ENCODE results near the gene PPP1R14B. TPM values are rescaled to one million over a fixed set of nuclear protein-coding genes. Genes with fewer than 3 reads are reported as not detected.
A peak's percentile ranks its signal among the peaks of the same experiment; 100 is the strongest.

The PPP1R14B gene
- total and polyA plus RNA-seq, 12 donors, result 52.4 to 331 (median 92.5) TPM

DNA sequence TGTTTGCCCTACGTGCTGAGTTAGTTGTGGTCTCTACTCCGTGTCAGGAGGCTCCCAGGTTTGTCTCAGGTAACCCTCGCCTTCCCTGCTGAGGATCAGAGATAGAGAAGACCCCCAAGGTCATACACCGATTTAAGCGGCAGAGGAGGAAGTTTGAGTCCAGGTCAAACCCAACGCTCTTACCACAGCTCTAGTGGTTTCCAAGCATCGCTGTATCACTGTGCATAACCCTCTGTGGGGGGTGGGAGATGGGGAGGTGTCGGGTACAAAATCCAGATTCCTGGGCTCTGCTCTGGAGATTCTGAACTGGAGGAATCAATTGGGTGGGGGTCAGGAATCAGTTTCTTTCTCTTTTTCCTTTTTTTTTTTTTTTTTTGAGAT is 15.8 kb downstream of the PPP1R14B start:
- ATAC-seq, result no peak
- Histone ChIP-seq H3K36me3 (peaks cover 0 to 6% (median 0%) of the 10 kb centered on the region in 9 donors), H3K9me3 (no peaks in the 10 kb centered on the region), H3K4me1 (peaks cover 13 to 77% (median 63%) of the 10 kb centered on the region in 9 donors), H3K4me3 (peak overlapping the region; percentile 39 to 88 (median 75)), H3K27me3 (no peaks in the 10 kb centered on the region), H3K27ac (peak overlapping the region; percentile 74 to 99 (median 96))
- DNase-seq, result no peak
- intact Hi-C loops (cut with DNase I), result no loop called here
- TF ChIP-seq, protein P1, sequence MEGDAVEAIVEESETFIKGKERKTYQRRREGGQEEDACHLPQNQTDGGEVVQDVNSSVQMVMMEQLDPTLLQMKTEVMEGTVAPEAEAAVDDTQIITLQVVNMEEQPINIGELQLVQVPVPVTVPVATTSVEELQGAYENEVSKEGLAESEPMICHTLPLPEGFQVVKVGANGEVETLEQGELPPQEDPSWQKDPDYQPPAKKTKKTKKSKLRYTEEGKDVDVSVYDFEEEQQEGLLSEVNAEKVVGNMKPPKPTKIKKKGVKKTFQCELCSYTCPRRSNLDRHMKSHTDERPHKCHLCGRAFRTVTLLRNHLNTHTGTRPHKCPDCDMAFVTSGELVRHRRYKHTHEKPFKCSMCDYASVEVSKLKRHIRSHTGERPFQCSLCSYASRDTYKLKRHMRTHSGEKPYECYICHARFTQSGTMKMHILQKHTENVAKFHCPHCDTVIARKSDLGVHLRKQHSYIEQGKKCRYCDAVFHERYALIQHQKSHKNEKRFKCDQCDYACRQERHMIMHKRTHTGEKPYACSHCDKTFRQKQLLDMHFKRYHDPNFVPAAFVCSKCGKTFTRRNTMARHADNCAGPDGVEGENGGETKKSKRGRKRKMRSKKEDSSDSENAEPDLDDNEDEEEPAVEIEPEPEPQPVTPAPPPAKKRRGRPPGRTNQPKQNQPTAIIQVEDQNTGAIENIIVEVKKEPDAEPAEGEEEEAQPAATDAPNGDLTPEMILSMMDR (IDR thresholded peaks at IDR 0.05), result no peak
- 7 to 16% methylated on average over 8 of the region's 8 CpGs for WGBS, 2 donors

DNA sequence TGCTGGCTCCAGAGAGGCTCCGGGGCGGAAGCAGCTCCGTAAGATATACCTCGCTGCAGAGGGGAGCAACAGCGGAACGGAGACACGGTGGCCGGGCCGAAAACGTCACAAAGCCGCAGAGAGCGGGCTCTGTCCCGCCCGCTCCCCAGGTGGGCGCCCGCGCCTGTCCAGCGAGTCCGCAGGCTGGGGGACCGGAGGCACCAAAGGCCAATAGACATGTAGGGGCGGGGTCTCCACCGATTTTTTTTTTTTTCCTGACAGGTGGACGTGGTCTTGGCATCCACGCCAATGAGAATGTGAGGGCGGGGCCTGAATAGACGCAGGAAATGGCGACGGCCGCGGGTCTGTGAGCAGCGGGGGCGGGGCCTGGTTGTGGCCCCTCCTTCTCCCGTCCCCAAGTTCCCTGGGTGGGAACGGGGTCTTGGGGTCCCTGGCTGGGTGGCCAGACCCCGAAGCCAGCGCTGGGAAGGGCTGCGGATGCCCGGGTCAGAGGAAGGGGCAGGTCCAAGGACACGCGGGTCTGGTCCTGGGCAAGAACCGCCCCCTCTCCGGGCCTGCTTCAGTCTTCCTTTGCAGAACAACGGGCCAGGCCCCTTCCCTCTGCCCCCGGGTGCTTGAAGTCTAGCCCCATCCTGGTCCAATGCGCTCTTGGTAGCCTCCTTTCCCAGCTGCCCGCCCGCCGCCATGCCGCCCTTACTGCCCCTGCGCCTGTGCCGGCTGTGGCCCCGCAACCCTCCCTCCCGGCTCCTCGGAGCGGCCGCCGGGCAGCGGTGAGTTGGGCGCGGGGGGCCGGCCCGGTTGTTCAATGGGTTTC is 16.4 kb downstream of the PPP1R14B start, which contains the start of gene DNAJC4:
TSS of gene DNAJC4 (plus strand) at position 378 of the 814 bp plus-strand sequence. CDS start at position 685, 307 bp downstream.
- Histone ChIP-seq H3K4me1 (peaks cover 11 to 75% (median 62%) of the 10 kb centered on the region in 9 donors), H3K36me3 (peaks cover 0 to 6% (median 0%) of the 10 kb centered on the region in 9 donors), H3K27me3 (no peaks in the 10 kb centered on the region), H3K4me3 (peak within 1 kb of the TSS; percentile 39 to 88 (median 75)), H3K27ac (peak within 1 kb of the TSS; percentile 74 to 99 (median 96)), H3K9me3 (no peaks in the 10 kb centered on the region)
- WGBS, 2 donors, result 0 to 1% methylated on average over 56 to 62 of the region's 62 CpGs
- ATAC-seq (peak; percentile 59 to 83 (median 71)), DNase-seq (peak; percentile 92 to 94)
- TF ChIP-seq, protein P1 (IDR thresholded peaks at IDR 0.05), result no peak
- intact Hi-C loops (cut with DNase I), result no loop called here

DNA sequence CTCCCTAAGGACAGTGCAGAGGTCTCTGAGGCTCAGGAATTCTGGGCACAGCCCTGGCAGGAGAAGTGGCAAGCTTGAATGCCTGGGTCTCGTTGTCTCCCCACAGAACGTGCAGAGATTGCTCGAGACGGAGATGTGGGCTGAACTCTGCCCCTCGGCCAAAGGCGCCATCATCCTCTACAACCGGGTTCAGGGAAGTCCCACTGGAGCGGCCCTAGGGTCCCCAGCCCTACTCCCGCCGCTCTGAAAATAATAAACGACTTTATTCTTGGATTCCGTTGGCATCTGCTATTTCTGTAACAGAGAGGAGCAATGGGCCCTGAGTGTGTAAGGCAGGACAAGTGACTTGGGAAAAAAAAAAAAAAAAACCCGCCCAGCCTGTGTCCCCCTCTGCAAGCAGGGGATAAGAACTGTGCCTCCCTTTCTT is 17.0 kb downstream of the PPP1R14B start:
- no peak for DNase-seq
- 30 to 32% methylated on average over 13 of the region's 13 CpGs for WGBS, 2 donors

More for the DNA sequence above, 17.0 kb downstream of the PPP1R14B start:
- TF ChIP-seq, protein P1 (IDR thresholded peaks at IDR 0.05), result no peak
- peak overlapping the region; percentile 4 to 99 (median 96) for H3K27ac ChIP-seq
- ATAC-seq, result no peak
- H3K4me1 ChIP-seq, result peaks cover 14 to 76% (median 62%) of the 10 kb centered on the region in 9 donors
- H3K36me3 ChIP-seq, result peaks cover 0 to 6% (median 0%) of the 10 kb centered on the region in 9 donors
- H3K27me3 ChIP-seq, result no peaks in the 10 kb centered on the region
- peak overlapping the region; percentile 39 to 88 (median 75) for H3K4me3 ChIP-seq
- no peaks in the 10 kb centered on the region for H3K9me3 ChIP-seq
- intact Hi-C loops (cut with DNase I), result loop anchor here in 1 of 10 donors (5.0 kb wide), 1 partner anchor 42 kb away; the partner anchor contains the start of gene STIP1
